Retinal pigment epithelial cell (primary cell): ENCODE data around the gene RPA3.
A peak's percentile ranks its signal among the peaks of the same experiment; 100 is the strongest.
"Not testable (repeated sequence)": the region's sequence is repeated elsewhere in the genome, so short reads cannot be mapped to it uniquely, and the experiment has no call there.

Source experiments
- DNase-seq: peaks from one replicate; pipeline ENCODE4 v3.0.0-alpha.2; 2010; ENCODE audit warnings: low read depth
- H3K4me3 ChIP-seq: 2 replicates; pipeline ENCODE4 v1.5.1; 2011; ENCODE audit warnings: mild to moderate bottlenecking, low read length, control low read depth, moderate library complexity
- CTCF ChIP-seq: conservative IDR thresholded peaks from 2 replicates; pipeline ENCODE4 v1.5.1; 2011; ENCODE audit warnings: low read depth, low read length, control low read depth, inconsistent platforms

The RPA3 gene

GRCh38 chr7:7662527-7662926 is 55.9 kb downstream of the RPA3 start:
- no peak for DNase-seq
- peak; percentile 58 for TF ChIP-seq CTCF
- H3K4me3 ChIP-seq, result no peak overlapping the region

GRCh38 chr7:7656459-7656858 is 61.9 kb downstream of the RPA3 start:
- not testable (repeated sequence) for H3K4me3 ChIP-seq

GRCh38 chr7:7654964-7655715 is 63.3 kb downstream of the RPA3 start:
- no peak overlapping the region for H3K4me3 ChIP-seq
- TF ChIP-seq CTCF, result no peak
- DNase-seq, result no peak

More at GRCh38 chr7:7656459-7656858, 61.9 kb downstream of the RPA3 start:
- not testable (repeated sequence) for DNase-seq

- TF ChIP-seq CTCF, result peak; percentile 66
- no peak for DNase-seq
- H3K4me3 ChIP-seq, result no peak overlapping the region
Measured at GRCh38 chr7:7653593-7654187, 64.7 kb downstream of the RPA3 start.

GRCh38 chr7:7652798-7653540 is 65.4 kb downstream of the RPA3 start:
- no peak for DNase-seq
- no peak for TF ChIP-seq CTCF

GRCh38 chr7:7651479-7651878 is 66.9 kb downstream of the RPA3 start:
- no peak for DNase-seq
- TF ChIP-seq CTCF, result no peak
- no peak overlapping the region for H3K4me3 ChIP-seq

More at GRCh38 chr7:7652798-7653540, 65.4 kb downstream of the RPA3 start:
- no peak overlapping the region for H3K4me3 ChIP-seq

GRCh38 chr7:7650682-7651206 is 67.7 kb downstream of the RPA3 start:
- DNase-seq, result no peak
- TF ChIP-seq CTCF, result no peak
- no peak overlapping the region for H3K4me3 ChIP-seq
